Activated CD4-positive, alpha-beta T cell treated with anti-CD3 and anti-CD28 coated beads, Interleukin-2, Interleukin-4, amounts not matched to agents 100 ng/mL and 50 ng/mL, durations not matched to agents 16 hours and 8 hours (primary cell): Measurements from ENCODE around the gene INPP5A.
"Not testable (repeated sequence)": the region's sequence is repeated elsewhere in the genome, so short reads cannot be mapped to it uniquely, and the experiment has no call there.

Experiments
- DNase-seq: peaks from one replicate; pipeline ENCODE4 v3.0.0-alpha.2; 2020; ENCODE audit warnings: low spot score

The INPP5A gene

GRCh38 chr10:132504501-132505272 is 32.9 kb upstream of the INPP5A start:
- DNase-seq: no peak

GRCh38 chr10:132505546-132505945 is 32.0 kb upstream of the INPP5A start:
- DNase-seq: not testable (repeated sequence)

- no peak for DNase-seq
Measured at GRCh38 chr10:132506711-132507408, 30.7 kb upstream of the INPP5A start.

GRCh38 chr10:132507409-132507955 is 30.1 kb upstream of the INPP5A start:
- DNase-seq: no peak

- no peak for DNase-seq
Measured at GRCh38 chr10:132507956-132508490, 29.6 kb upstream of the INPP5A start.

GRCh38 chr10:132508581-132509443 is 28.8 kb upstream of the INPP5A start:
- no peak for DNase-seq

GRCh38 chr10:132509506-132510173 is 27.9 kb upstream of the INPP5A start:
- DNase-seq: no peak

GRCh38 chr10:132510174-132510611 is 27.4 kb upstream of the INPP5A start:
- no peak for DNase-seq

- DNase-seq: no peak
Measured at GRCh38 chr10:132511121-132512051, 26.2 kb upstream of the INPP5A start.

GRCh38 chr10:132512052-132512442 is 25.5 kb upstream of the INPP5A start:
- DNase-seq: no peak

- DNase-seq: no peak
Measured at GRCh38 chr10:132512693-132513345, 24.8 kb upstream of the INPP5A start.

GRCh38 chr10:132514821-132515520 is 22.6 kb upstream of the INPP5A start:
- no peak for DNase-seq

GRCh38 chr10:132515811-132516726 is 21.5 kb upstream of the INPP5A start:
- no peak for DNase-seq

GRCh38 chr10:132516771-132517725 is 20.5 kb upstream of the INPP5A start:
- no peak for DNase-seq

- DNase-seq: no peak
Measured at GRCh38 chr10:132517951-132518521, 19.6 kb upstream of the INPP5A start.
